Breast epithelium (tissue), 3 donors: ENCODE measurements around the gene UBL5.

ENCODE experiments used
- POLR2A ChIP-seq: fragments of 450-650 bp; IDR thresholded peaks from one replicate; pipeline ENCODE4 v1.6.1; 2016; ENCODE audit warnings: antibody characterized with exemption, mild to moderate bottlenecking, moderate library complexity
- TF ChIP-seq, protein P1 (sequence below), 3 donors: fragments of 450-650 bp; IDR thresholded peaks; one replicate each; pipeline ENCODE4 v1.5.1; 2016 to 2017; ENCODE audit warnings: antibody characterized with exemption in 3 of 3, mild to moderate bottlenecking in 3 of 3, moderate library complexity in 3 of 3

DNA sequence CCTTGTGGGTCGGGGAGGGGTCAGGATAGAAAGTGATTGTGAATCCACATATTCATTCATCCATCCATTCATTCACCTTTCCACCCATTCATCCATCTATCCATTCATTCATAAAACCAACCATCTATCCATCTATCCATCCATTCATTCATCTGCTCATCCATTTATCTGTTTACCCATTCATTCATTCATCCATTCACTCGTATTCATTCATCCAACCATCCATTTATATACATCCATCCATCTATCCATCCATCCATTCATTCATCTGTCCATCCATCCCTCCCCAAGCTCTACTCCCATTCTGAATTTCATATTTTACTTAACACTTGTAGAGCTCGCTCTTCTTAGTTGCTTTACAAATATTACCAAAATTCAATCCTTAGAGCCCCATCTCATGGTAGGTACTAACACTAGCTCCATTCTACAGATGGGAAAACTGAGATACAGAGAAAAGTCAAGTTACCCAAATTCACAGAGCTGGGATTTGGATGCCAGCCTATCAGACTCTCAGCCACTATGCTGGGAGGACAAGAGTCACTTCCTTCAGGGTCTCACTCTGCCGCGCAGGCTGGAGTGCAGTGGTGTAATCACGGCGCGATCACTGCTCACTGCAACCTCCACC is 45.0 kb downstream of the UBL5 start:
- no peak for TF ChIP-seq POLR2A
- TF ChIP-seq, protein P1, sequence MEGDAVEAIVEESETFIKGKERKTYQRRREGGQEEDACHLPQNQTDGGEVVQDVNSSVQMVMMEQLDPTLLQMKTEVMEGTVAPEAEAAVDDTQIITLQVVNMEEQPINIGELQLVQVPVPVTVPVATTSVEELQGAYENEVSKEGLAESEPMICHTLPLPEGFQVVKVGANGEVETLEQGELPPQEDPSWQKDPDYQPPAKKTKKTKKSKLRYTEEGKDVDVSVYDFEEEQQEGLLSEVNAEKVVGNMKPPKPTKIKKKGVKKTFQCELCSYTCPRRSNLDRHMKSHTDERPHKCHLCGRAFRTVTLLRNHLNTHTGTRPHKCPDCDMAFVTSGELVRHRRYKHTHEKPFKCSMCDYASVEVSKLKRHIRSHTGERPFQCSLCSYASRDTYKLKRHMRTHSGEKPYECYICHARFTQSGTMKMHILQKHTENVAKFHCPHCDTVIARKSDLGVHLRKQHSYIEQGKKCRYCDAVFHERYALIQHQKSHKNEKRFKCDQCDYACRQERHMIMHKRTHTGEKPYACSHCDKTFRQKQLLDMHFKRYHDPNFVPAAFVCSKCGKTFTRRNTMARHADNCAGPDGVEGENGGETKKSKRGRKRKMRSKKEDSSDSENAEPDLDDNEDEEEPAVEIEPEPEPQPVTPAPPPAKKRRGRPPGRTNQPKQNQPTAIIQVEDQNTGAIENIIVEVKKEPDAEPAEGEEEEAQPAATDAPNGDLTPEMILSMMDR (IDR thresholded peaks at IDR 0.05): no peak
